ENCODE data around the gene SHFL.

SHFL gene

GRCh38 chr19:10111405-10111811 lies 25.3 kb downstream of the SHFL start, which contains the start of gene P2RY11:
TSS of gene P2RY11 (plus strand) at chr19:10111693. CDS start at chr19:10111722, 29 bp downstream.
- Histone ChIP-seq H3K36me3 (ENCODE audit: control insufficient read depth in 1 of 2, insufficient read depth in 2 of 2, low read length in 2 of 2) (peaks cover 24 to 71% of the 10 kb centered on the region in 2 donors), H3K27me3 (ENCODE audit: low read depth, low read length) (no peaks in the 10 kb centered on the region)

GRCh38 chr19:10112037-10112761 lies 26.1 kb downstream of the SHFL start:
- H3K36me3 ChIP-seq (ENCODE audit: control insufficient read depth in 1 of 2, insufficient read depth in 2 of 2, low read length in 2 of 2) = peaks cover 29 to 78% of the 10 kb centered on the region in 2 donors
- no peak overlapping the region for H3K27ac ChIP-seq (ENCODE audit: low read length)
- no peak overlapping the region for H3K4me3 ChIP-seq (ENCODE audit: low read depth in 1 of 2, low read length in 2 of 2)
- H3K27me3 ChIP-seq (ENCODE audit: low read depth, low read length) = no peaks in the 10 kb centered on the region
- no peaks in the 10 kb centered on the region for H3K9me3 ChIP-seq (ENCODE audit: control insufficient read depth in 1 of 2, low read length in 2 of 2)
- H3K4me1 ChIP-seq (ENCODE audit: control insufficient read depth in 1 of 2, insufficient read depth in 2 of 2, low read length in 2 of 2) = peaks cover under 1 to 16% of the 10 kb centered on the region in 2 donors

More at GRCh38 chr19:10111405-10111811, 25.3 kb downstream of the SHFL start, which contains the start of gene P2RY11:
- H3K4me3 ChIP-seq (ENCODE audit: low read depth in 1 of 2, low read length in 2 of 2) = no peak within 1 kb of the TSS
- no peak within 1 kb of the TSS for H3K27ac ChIP-seq (ENCODE audit: low read length)
- H3K4me1 ChIP-seq (ENCODE audit: control insufficient read depth in 1 of 2, insufficient read depth in 2 of 2, low read length in 2 of 2) = peaks cover 4 to 22% of the 10 kb centered on the region in 2 donors
- no peaks in the 10 kb centered on the region for H3K9me3 ChIP-seq (ENCODE audit: control insufficient read depth in 1 of 2, low read length in 2 of 2)

- H3K27me3 ChIP-seq (ENCODE audit: low read depth, low read length) = no peaks in the 10 kb centered on the region
- H3K27ac ChIP-seq (ENCODE audit: low read length) = no peak overlapping the region
- no peak overlapping the region for H3K4me3 ChIP-seq (ENCODE audit: low read depth in 1 of 2, low read length in 2 of 2)
- H3K4me1 ChIP-seq (ENCODE audit: control insufficient read depth in 1 of 2, insufficient read depth in 2 of 2, low read length in 2 of 2) = peaks cover 0 to 16% of the 10 kb centered on the region in 2 donors
- no peaks in the 10 kb centered on the region for H3K9me3 ChIP-seq (ENCODE audit: control insufficient read depth in 1 of 2, low read length in 2 of 2)
- H3K36me3 ChIP-seq (ENCODE audit: control insufficient read depth in 1 of 2, insufficient read depth in 2 of 2, low read length in 2 of 2) = peaks cover 26 to 76% of the 10 kb centered on the region in 2 donors
These were observed 26.9 kb downstream of the SHFL start for GRCh38 chr19:10112895-10113591.

GRCh38 chr19:10113592-10113963 lies 27.5 kb downstream of the SHFL start:
- peaks cover 0 to 18% of the 10 kb centered on the region in 2 donors for H3K4me1 ChIP-seq (ENCODE audit: control insufficient read depth in 1 of 2, insufficient read depth in 2 of 2, low read length in 2 of 2)
- no peak overlapping the region for H3K27ac ChIP-seq (ENCODE audit: low read length)
- no peak overlapping the region for H3K4me3 ChIP-seq (ENCODE audit: low read depth in 1 of 2, low read length in 2 of 2)
- peaks cover 23 to 70% of the 10 kb centered on the region in 2 donors for H3K36me3 ChIP-seq (ENCODE audit: control insufficient read depth in 1 of 2, insufficient read depth in 2 of 2, low read length in 2 of 2)
- H3K9me3 ChIP-seq (ENCODE audit: control insufficient read depth in 1 of 2, low read length in 2 of 2) = no peaks in the 10 kb centered on the region
- H3K27me3 ChIP-seq (ENCODE audit: low read depth, low read length) = no peaks in the 10 kb centered on the region

GRCh38 chr19:10113964-10114650 lies 28.0 kb downstream of the SHFL start:
- Histone ChIP-seq H3K4me1 (ENCODE audit: control insufficient read depth in 1 of 2, insufficient read depth in 2 of 2, low read length in 2 of 2) (peaks cover 4 to 23% of the 10 kb centered on the region in 2 donors), H3K27ac (ENCODE audit: low read length) (no peak overlapping the region), H3K27me3 (ENCODE audit: low read depth, low read length) (no peaks in the 10 kb centered on the region), H3K36me3 (ENCODE audit: control insufficient read depth in 1 of 2, insufficient read depth in 2 of 2, low read length in 2 of 2) (peaks cover 23 to 66% of the 10 kb centered on the region in 2 donors), H3K9me3 (ENCODE audit: control insufficient read depth in 1 of 2, low read length in 2 of 2) (no peaks in the 10 kb centered on the region), H3K4me3 (ENCODE audit: low read depth in 1 of 2, low read length in 2 of 2) (no peak overlapping the region)

- Histone ChIP-seq H3K36me3 (ENCODE audit: control insufficient read depth in 1 of 2, insufficient read depth in 2 of 2, low read length in 2 of 2) (peaks cover 17 to 59% of the 10 kb centered on the region in 2 donors), H3K9me3 (ENCODE audit: control insufficient read depth in 1 of 2, low read length in 2 of 2) (no peaks in the 10 kb centered on the region), H3K4me1 (ENCODE audit: control insufficient read depth in 1 of 2, insufficient read depth in 2 of 2, low read length in 2 of 2) (peaks cover 5 to 28% of the 10 kb centered on the region in 2 donors), H3K4me3 (ENCODE audit: low read depth in 1 of 2, low read length in 2 of 2) (no peak overlapping the region), H3K27me3 (ENCODE audit: low read depth, low read length) (no peaks in the 10 kb centered on the region), H3K27ac (ENCODE audit: low read length) (no peak overlapping the region)
These were observed 28.7 kb downstream of the SHFL start for GRCh38 chr19:10114651-10115391.

- Histone ChIP-seq H3K27ac (ENCODE audit: low read length) (no peak overlapping the region), H3K4me1 (ENCODE audit: control insufficient read depth in 1 of 2, insufficient read depth in 2 of 2, low read length in 2 of 2) (peaks cover 5 to 30% of the 10 kb centered on the region in 2 donors), H3K27me3 (ENCODE audit: low read depth, low read length) (no peaks in the 10 kb centered on the region), H3K36me3 (ENCODE audit: control insufficient read depth in 1 of 2, insufficient read depth in 2 of 2, low read length in 2 of 2) (peaks cover 16 to 52% of the 10 kb centered on the region in 2 donors), H3K9me3 (ENCODE audit: control insufficient read depth in 1 of 2, low read length in 2 of 2) (no peaks in the 10 kb centered on the region), H3K4me3 (ENCODE audit: low read depth in 1 of 2, low read length in 2 of 2) (no peak overlapping the region)
These were observed 29.4 kb downstream of the SHFL start for GRCh38 chr19:10115392-10116084.

GRCh38 chr19:10116085-10116865 lies 30.2 kb downstream of the SHFL start:
- Histone ChIP-seq H3K4me3 (ENCODE audit: low read depth in 1 of 2, low read length in 2 of 2) (no peak overlapping the region), H3K9me3 (ENCODE audit: control insufficient read depth in 1 of 2, low read length in 2 of 2) (no peaks in the 10 kb centered on the region), H3K4me1 (ENCODE audit: control insufficient read depth in 1 of 2, insufficient read depth in 2 of 2, low read length in 2 of 2) (peaks cover 5 to 30% of the 10 kb centered on the region in 2 donors), H3K27ac (ENCODE audit: low read length) (no peak overlapping the region), H3K27me3 (ENCODE audit: low read depth, low read length) (no peaks in the 10 kb centered on the region), H3K36me3 (ENCODE audit: control insufficient read depth in 1 of 2, insufficient read depth in 2 of 2, low read length in 2 of 2) (peaks cover 14 to 44% of the 10 kb centered on the region in 2 donors)

GRCh38 chr19:10116866-10117616 lies 30.9 kb downstream of the SHFL start:
- no peak overlapping the region for H3K27ac ChIP-seq (ENCODE audit: low read length)
- peaks cover 5 to 30% of the 10 kb centered on the region in 2 donors for H3K4me1 ChIP-seq (ENCODE audit: control insufficient read depth in 1 of 2, insufficient read depth in 2 of 2, low read length in 2 of 2)
- H3K27me3 ChIP-seq (ENCODE audit: low read depth, low read length) = no peaks in the 10 kb centered on the region
- H3K36me3 ChIP-seq (ENCODE audit: control insufficient read depth in 1 of 2, insufficient read depth in 2 of 2, low read length in 2 of 2) = peaks cover 14 to 42% of the 10 kb centered on the region in 2 donors
- no peaks in the 10 kb centered on the region for H3K9me3 ChIP-seq (ENCODE audit: control insufficient read depth in 1 of 2, low read length in 2 of 2)
- no peak overlapping the region for H3K4me3 ChIP-seq (ENCODE audit: low read depth in 1 of 2, low read length in 2 of 2)

All from muscle layer of duodenum (tissue), 2 donors.